Measurements from ENCODE around the gene RNF157.
A peak's percentile ranks its signal among the peaks of the same experiment; 100 is the strongest.
"Not testable (repeated sequence)": the region's sequence is repeated elsewhere in the genome, so short reads cannot be mapped to it uniquely, and the experiment has no call there.

The RNF157 gene

GRCh38 chr17:76189741-76190140 is 50.6 kb downstream of the RNF157 start:
- DNase-seq (no peak), ATAC-seq (no peak)

- DNase-seq (no peak), ATAC-seq (no peak)
Measured at GRCh38 chr17:76189247-76189646, 51.0 kb downstream of the RNF157 start.

GRCh38 chr17:76188213-76189016 is 51.9 kb downstream of the RNF157 start:
- DNase-seq (no peak), ATAC-seq (no peak)

GRCh38 chr17:76186774-76187173 is 53.5 kb downstream of the RNF157 start:
- DNase-seq, ATAC-seq: not testable (repeated sequence)

- ATAC-seq: no peak
- DNase-seq: no peak
Measured at GRCh38 chr17:76184290-76184689, 56.0 kb downstream of the RNF157 start.

- DNase-seq (peak; percentile 95), ATAC-seq (peak; percentile 84)
Measured at GRCh38 chr17:76182016-76182764, 58.1 kb downstream of the RNF157 start.

- peak; percentile 70 for ATAC-seq
Measured at GRCh38 chr17:76179496-76180467, 60.5 kb downstream of the RNF157 start.

GRCh38 chr17:76178124-76178523 is 62.2 kb downstream of the RNF157 start:
- DNase-seq (no peak), ATAC-seq (no peak)

More at GRCh38 chr17:76179496-76180467, 60.5 kb downstream of the RNF157 start:
- DNase-seq: no peak

- ATAC-seq (no peak), DNase-seq (no peak)
Measured at GRCh38 chr17:76176701-76177574, 63.4 kb downstream of the RNF157 start.

- no peak for DNase-seq
- ATAC-seq: no peak
Measured at GRCh38 chr17:76174037-76174436, 66.3 kb downstream of the RNF157 start.

GRCh38 chr17:76173474-76173873 is 66.8 kb downstream of the RNF157 start:
- ATAC-seq (no peak), DNase-seq (no peak)

- no peak for ATAC-seq
- no peak for DNase-seq
Measured at GRCh38 chr17:76171706-76172105, 68.6 kb downstream of the RNF157 start.

- DNase-seq (no peak), ATAC-seq (no peak)
Measured at GRCh38 chr17:76170114-76170513, 70.2 kb downstream of the RNF157 start.

- ATAC-seq: no peak
- DNase-seq: no peak
Measured at GRCh38 chr17:76166906-76167305, 73.4 kb downstream of the RNF157 start.

GRCh38 chr17:76166168-76166567 is 74.1 kb downstream of the RNF157 start:
- DNase-seq: no peak
- peak; percentile 71 for ATAC-seq

GRCh38 chr17:76164331-76164730 is 76.0 kb downstream of the RNF157 start:
- ATAC-seq (no peak), DNase-seq (no peak)

- ATAC-seq: no peak
- no peak for DNase-seq
Measured at GRCh38 chr17:76163919-76164318, 76.4 kb downstream of the RNF157 start.

- no peak for DNase-seq
- no peak for ATAC-seq
Measured at GRCh38 chr17:76161619-76162266, 78.5 kb downstream of the RNF157 start.

- no peak for DNase-seq
- ATAC-seq: no peak
Measured at GRCh38 chr17:76160896-76161528, 79.3 kb downstream of the RNF157 start.

- no peak for ATAC-seq
Measured at GRCh38 chr17:76159157-76159556, 81.1 kb downstream of the RNF157 start.

More at GRCh38 chr17:76159157-76159556, 81.1 kb downstream of the RNF157 start:
- no peak for DNase-seq
